CD4-positive, CD25-positive, alpha-beta regulatory T cell (primary cell): ENCODE data around the gene ZNF354B. TPM values are rescaled to one million over a fixed set of nuclear protein-coding genes. Genes with fewer than 3 reads are reported as not detected.

Experiments used
- ATAC-seq, 2 donors: fragments of 150-1000 bp; cut with Tn5 transposase; one replicate each; pipeline ENCODE4 v1.10.0; 2021; ENCODE audit warnings: low read depth in 2 of 2, moderate number of reproducible peaks in 2 of 2, moderate library complexity in 1 of 2
- DNase-seq, 3 donors: peaks; one replicate each; pipeline versions ENCODE4 v3.0.0 to v3.0.0-alpha.2; 2012 to 2022; ENCODE audit warnings: mixed read lengths in 1 of 3
- H3K27ac ChIP-seq: one replicate; pipeline ENCODE4 v1.7.0; 2013; ENCODE audit warnings: mild to moderate bottlenecking, low read length; ENCODE audit not compliant: insufficient read depth, poor library complexity, severe bottlenecking
- H3K27me3 ChIP-seq: one replicate; pipeline ENCODE4 v1.7.0; 2013; ENCODE audit warnings: low read length; ENCODE audit not compliant: control insufficient read depth, insufficient read depth
- H3K36me3 ChIP-seq: one replicate; pipeline ENCODE4 v1.7.0; 2013; ENCODE audit warnings: mild to moderate bottlenecking, low read length, moderate library complexity; ENCODE audit not compliant: control insufficient read depth, insufficient read depth
- H3K4me1 ChIP-seq: 2 replicates; pipeline ENCODE4 v1.7.0; 2013; ENCODE audit warnings: mild to moderate bottlenecking, low read length; ENCODE audit not compliant: insufficient read depth, control insufficient read depth, poor library complexity, severe bottlenecking
- H3K4me3 ChIP-seq: one replicate; pipeline ENCODE4 v1.7.0; 2013; ENCODE audit warnings: low read depth, mild to moderate bottlenecking, low read length, moderate library complexity
- H3K9me3 ChIP-seq, 2 experiments: 1 replicate in 1 of 2; 2 replicates in 1 of 2; pipeline ENCODE4 v1.7.0; 2013; ENCODE audit warnings: low read length in 2 of 2, mild to moderate bottlenecking in 1 of 2, moderate library complexity in 1 of 2; ENCODE audit not compliant: control insufficient read depth in 2 of 2
- H3K27ac Mint-ChIP-seq, 3 donors: one replicate each; pipeline ENCODE4 v1.8.0; 2020 to 2022; ENCODE audit warnings: mild to moderate bottlenecking in 3 of 3, mixed read lengths in 3 of 3, moderate library complexity in 2 of 3
- H3K27me3 Mint-ChIP-seq: one replicate; pipeline ENCODE4 v1.8.0; 2022; ENCODE audit warnings: mild to moderate bottlenecking, mixed read lengths
- H3K36me3 Mint-ChIP-seq: one replicate; pipeline ENCODE4 v1.8.0; 2020; ENCODE audit warnings: mixed read lengths
- H3K4me1 Mint-ChIP-seq, 4 donors: one replicate each; pipeline ENCODE4 v1.8.0; 2020 to 2022; ENCODE audit warnings: mixed read lengths in 4 of 4, mild to moderate bottlenecking in 1 of 4
- H3K4me3 Mint-ChIP-seq, 4 donors: one replicate each; pipeline ENCODE4 v1.8.0; 2020 to 2022; ENCODE audit warnings: mild to moderate bottlenecking in 4 of 4, mixed read lengths in 4 of 4, moderate library complexity in 3 of 4
- H3K9me3 Mint-ChIP-seq, 7 donors: one replicate each; pipeline ENCODE4 v1.8.0; 2020 to 2022; ENCODE audit warnings: mixed read lengths in 7 of 7, mild to moderate bottlenecking in 3 of 7, moderate library complexity in 2 of 7
- polyA plus RNA-seq, 4 donors: library from polyadenylated mRNA; unstranded; fragments of 300-500 nt; fragmentation: Illumina TruSeq; gene quantifications; one replicate each; pipeline ENCODE4 v1.2.3, GENCODE V29; 2021
- total RNA-seq: library from RNA; stranded (reverse); gene quantifications from one replicate; pipeline ENCODE4 v1.2.3, GENCODE V29; 2022

The ZNF354B gene
- total and polyA plus RNA-seq, 5 donors from 2014 or later: 2.1 to 11.8 (median 2.3) TPM

DNA sequence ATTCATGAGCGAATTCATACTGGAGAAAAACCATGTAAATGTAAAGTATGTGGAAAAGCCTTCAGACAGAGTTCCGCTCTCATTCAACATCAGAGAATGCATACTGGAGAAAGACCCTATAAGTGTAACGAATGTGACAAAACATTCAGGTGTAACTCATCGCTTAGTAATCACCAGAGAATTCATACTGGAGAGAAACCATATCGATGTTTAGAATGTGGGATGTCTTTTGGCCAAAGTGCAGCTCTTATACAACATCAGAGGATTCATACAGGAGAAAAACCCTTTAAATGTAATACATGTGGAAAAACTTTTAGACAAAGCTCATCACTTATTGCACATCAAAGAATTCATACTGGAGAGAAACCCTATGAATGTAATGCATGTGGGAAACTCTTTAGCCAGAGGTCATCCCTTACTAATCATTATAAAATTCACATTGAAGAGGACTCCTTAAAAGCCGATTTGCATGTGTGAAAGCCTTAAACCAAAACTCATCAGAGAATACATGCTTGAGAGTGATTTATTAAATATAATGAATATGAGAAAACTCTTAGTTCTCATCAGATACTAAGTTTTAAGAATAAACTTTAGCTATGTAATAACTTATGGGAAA lies 24.2 kb downstream of the ZNF354B start:
- H3K9me3 ChIP-seq: peaks cover 77 to 88% of the 10 kb centered on the region in 2 experiments

DNA sequence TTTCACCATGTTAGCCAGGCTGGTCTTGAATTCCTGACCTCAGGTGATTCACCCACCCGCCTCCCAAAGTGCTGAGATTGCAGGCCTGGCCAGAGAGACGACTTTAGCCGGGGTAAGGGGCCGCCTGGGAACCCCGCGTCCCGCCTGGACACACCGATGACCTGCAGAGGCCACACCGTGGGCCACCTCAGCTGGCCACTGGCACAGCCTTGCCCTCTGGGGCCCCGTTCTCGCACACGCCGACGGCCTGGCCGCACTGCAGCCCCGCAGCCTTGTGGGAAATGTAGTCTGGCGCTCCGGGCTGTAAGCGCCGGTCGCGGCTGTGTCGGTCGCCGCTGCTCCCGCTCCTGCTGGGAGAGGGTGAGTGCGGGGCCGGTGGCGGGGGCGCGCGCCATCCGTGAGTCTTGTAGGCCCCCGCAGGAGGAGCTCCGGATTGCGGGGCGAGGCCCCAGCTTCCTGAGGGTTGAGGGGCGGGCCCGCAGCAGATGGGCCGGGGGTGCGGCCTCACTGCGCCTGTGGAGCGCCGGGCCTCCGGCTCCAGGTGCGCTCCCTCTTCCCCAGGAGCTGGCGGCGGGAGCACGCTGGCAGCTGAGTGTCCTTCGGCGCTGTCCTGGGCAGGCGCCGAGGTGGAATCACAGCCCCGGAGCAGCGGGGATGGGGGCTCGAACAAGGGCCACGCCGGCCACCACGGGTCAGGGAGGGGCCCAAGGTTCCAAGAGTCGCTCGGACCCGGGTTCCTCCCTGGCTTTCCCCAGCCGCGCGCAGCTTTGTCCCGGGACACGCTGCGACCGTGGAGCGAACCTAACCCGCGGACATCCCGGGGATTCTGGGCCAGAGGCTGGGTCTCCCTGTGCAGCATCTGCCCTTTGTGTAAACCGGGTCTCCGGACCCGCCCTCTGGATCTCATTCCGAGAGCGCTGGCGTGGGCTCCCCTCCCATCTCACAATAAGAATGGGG lies 36.1 kb downstream of the ZNF354B start, which contains the start of gene ZFP2:
TSS of gene ZFP2 (plus strand) at position 299 of the 957 bp plus-strand sequence. CDS start 35,401 bp downstream, outside the sequence.
- no peak within 1 kb of the TSS for H3K27ac ChIP-seq
- peak within 1 kb of the TSS in 1 of 3 donors; percentile 38 for H3K27ac Mint-ChIP-seq

More for the DNA sequence above, 24.2 kb downstream of the ZNF354B start:
- Mint-ChIP-seq H3K27ac (no peak overlapping the region), H3K36me3 (peaks cover 66% of the 10 kb centered on the region), H3K4me1 (no peaks in the 10 kb centered on the region), H3K9me3 (peaks cover 0 to 81% (median 49%) of the 10 kb centered on the region in 7 donors), H3K27me3 (no peaks in the 10 kb centered on the region), H3K4me3 (no peak overlapping the region)
- Histone ChIP-seq H3K4me3 (no peak overlapping the region), H3K27ac (no peak overlapping the region), H3K36me3 (peaks cover 54% of the 10 kb centered on the region), H3K4me1 (no peaks in the 10 kb centered on the region), H3K27me3 (no peaks in the 10 kb centered on the region)
- no peak for DNase-seq
- ATAC-seq: no peak

GRCh38 chr5:178899289-178899688 lies 39.5 kb downstream of the ZNF354B start:
- DNase-seq: no peak
- no peaks in the 10 kb centered on the region for H3K27me3 ChIP-seq
- no peak overlapping the region for H3K27ac ChIP-seq
- H3K27me3 Mint-ChIP-seq: no peaks in the 10 kb centered on the region
- peaks cover 30% of the 10 kb centered on the region for H3K36me3 Mint-ChIP-seq
- H3K9me3 ChIP-seq: peaks cover 21 to 29% of the 10 kb centered on the region in 2 experiments
- ATAC-seq: no peak
- H3K36me3 ChIP-seq: no peaks in the 10 kb centered on the region
- H3K4me1 ChIP-seq: no peaks in the 10 kb centered on the region
- H3K27ac Mint-ChIP-seq: no peak overlapping the region
- H3K9me3 Mint-ChIP-seq: peaks cover 7 to 40% (median 20%) of the 10 kb centered on the region in 7 donors
- peaks cover 0 to 6% (median 3%) of the 10 kb centered on the region in 4 donors for H3K4me1 Mint-ChIP-seq
- no peak overlapping the region for H3K4me3 ChIP-seq
- H3K4me3 Mint-ChIP-seq: no peak overlapping the region

More for the DNA sequence above, 36.1 kb downstream of the ZNF354B start, which contains the start of gene ZFP2:
- Histone ChIP-seq H3K4me1 (no peaks in the 10 kb centered on the region), H3K36me3 (no peaks in the 10 kb centered on the region), H3K4me3 (no peak within 1 kb of the TSS), H3K9me3 (peaks cover 25 to 37% of the 10 kb centered on the region in 2 experiments), H3K27me3 (no peaks in the 10 kb centered on the region)
- H3K4me3 Mint-ChIP-seq: peak within 1 kb of the TSS; percentile 43 to 82 (median 63)
- peak in 1 of 3 donors; percentile 15 for DNase-seq
- H3K9me3 Mint-ChIP-seq: peaks cover 4 to 40% (median 12%) of the 10 kb centered on the region in 7 donors
- peak in 1 of 2 donors; percentile 64 for ATAC-seq
- no peaks in the 10 kb centered on the region for H3K27me3 Mint-ChIP-seq
- peaks cover 0 to 6% (median 2%) of the 10 kb centered on the region in 4 donors for H3K4me1 Mint-ChIP-seq
- H3K36me3 Mint-ChIP-seq: peaks cover 16% of the 10 kb centered on the region

GRCh38 chr5:178902849-178903248 lies 43.1 kb downstream of the ZNF354B start:
- Histone ChIP-seq H3K27me3 (no peaks in the 10 kb centered on the region), H3K27ac (no peak overlapping the region), H3K4me3 (no peak overlapping the region), H3K9me3 (peaks cover 19 to 27% of the 10 kb centered on the region in 2 experiments), H3K36me3 (no peaks in the 10 kb centered on the region), H3K4me1 (no peaks in the 10 kb centered on the region)
- no peak overlapping the region for H3K4me3 Mint-ChIP-seq
- DNase-seq (no peak), ATAC-seq (no peak)
- peaks cover 30% of the 10 kb centered on the region for H3K36me3 Mint-ChIP-seq
- H3K4me1 Mint-ChIP-seq: peaks cover 0 to 2% (median 0%) of the 10 kb centered on the region in 4 donors
- no peak overlapping the region for H3K27ac Mint-ChIP-seq
- H3K27me3 Mint-ChIP-seq: no peaks in the 10 kb centered on the region
- H3K9me3 Mint-ChIP-seq: peaks cover 3 to 42% (median 16%) of the 10 kb centered on the region in 7 donors

DNA sequence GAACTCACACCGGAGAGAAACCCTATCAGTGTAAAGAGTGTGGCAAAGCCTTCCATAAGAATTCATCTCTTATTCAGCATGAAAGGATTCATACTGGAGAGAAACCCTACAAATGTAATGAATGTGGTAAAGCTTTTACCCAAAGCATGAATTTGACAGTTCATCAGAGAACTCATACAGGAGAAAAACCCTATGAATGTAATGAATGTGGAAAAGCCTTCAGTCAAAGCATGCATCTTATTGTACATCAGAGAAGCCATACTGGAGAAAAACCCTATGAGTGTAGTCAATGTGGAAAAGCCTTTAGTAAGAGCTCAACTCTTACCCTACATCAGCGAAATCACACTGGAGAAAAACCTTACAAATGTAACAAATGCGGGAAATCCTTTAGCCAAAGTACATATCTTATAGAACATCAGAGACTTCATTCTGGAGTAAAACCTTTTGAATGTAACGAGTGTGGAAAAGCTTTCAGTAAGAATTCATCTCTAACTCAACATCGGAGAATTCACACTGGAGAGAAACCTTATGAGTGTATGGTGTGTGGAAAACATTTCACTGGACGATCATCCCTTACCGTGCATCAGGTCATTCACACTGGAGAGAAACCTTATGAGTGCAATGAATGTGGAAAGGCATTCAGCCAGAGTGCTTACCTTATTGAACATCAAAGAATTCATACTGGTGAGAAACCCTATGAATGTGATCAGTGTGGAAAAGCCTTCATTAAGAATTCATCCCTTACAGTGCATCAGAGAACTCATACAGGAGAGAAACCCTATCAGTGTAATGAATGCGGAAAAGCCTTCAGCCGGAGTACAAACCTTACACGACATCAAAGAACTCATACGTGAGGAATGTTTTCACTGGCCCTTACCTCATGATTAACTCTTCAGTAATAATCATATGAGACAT lies 72.3 kb downstream of the ZNF354B start:
- H3K4me1 ChIP-seq: no peaks in the 10 kb centered on the region
- peaks cover 72 to 96% of the 10 kb centered on the region in 2 experiments for H3K9me3 ChIP-seq
- no peak overlapping the region for H3K4me3 ChIP-seq
- Mint-ChIP-seq H3K9me3 (peaks cover 6 to 95% (median 36%) of the 10 kb centered on the region in 7 donors), H3K27ac (no peak overlapping the region), H3K27me3 (no peaks in the 10 kb centered on the region), H3K4me3 (no peak overlapping the region), H3K36me3 (peaks cover 18% of the 10 kb centered on the region), H3K4me1 (peaks cover 0 to 6% (median 0%) of the 10 kb centered on the region in 4 donors)
- ATAC-seq: no peak
- no peaks in the 10 kb centered on the region for H3K27me3 ChIP-seq
- no peak for DNase-seq
- no peak overlapping the region for H3K27ac ChIP-seq
- no peaks in the 10 kb centered on the region for H3K36me3 ChIP-seq

Other genes starting within 250 kb of the ZNF354B start
- 86.4 TPM for gene CLK4, start 232.9 kb upstream of the ZNF354B start, total RNA-seq
- 10 to 100 TPM; 12.5 to 19.9 (median 16.4) TPM for gene CLK4, start 232.9 kb upstream of the ZNF354B start, polyA plus RNA-seq
- 11.3 TPM for gene ZNF354A, start 129.3 kb upstream of the ZNF354B start, total RNA-seq
- 10 to 100 TPM in 3 of 4 donors, 1 to 10 TPM in 1; 9.3 to 13.9 (median 11.2) TPM for gene ZNF354A, start 129.3 kb upstream of the ZNF354B start, polyA plus RNA-seq
- 0.30 TPM for gene ZFP2, start 36.0 kb downstream of the ZNF354B start, total RNA-seq
- gene ZFP2, start 36.0 kb downstream of the ZNF354B start, polyA plus RNA-seq: under 1 TPM; 0.23 to 0.91 (median 0.67) TPM
- gene ZNF454, start 81.2 kb downstream of the ZNF354B start, total RNA-seq: 0.17 TPM
- not detected for gene ZNF454, start 81.2 kb downstream of the ZNF354B start, polyA plus RNA-seq
- not detected for gene GRM6, start 135.4 kb downstream of the ZNF354B start, total RNA-seq
- gene GRM6, start 135.4 kb downstream of the ZNF354B start, polyA plus RNA-seq: not detected
- gene ZNF879, start 163.9 kb downstream of the ZNF354B start, total RNA-seq: 2.9 TPM
- 1 to 10 TPM; 1.7 to 4.3 (median 2.9) TPM for gene ZNF879, start 163.9 kb downstream of the ZNF354B start, polyA plus RNA-seq
- 4.5 TPM for gene ZNF354C, start 200.4 kb downstream of the ZNF354B start, total RNA-seq
- gene ZNF354C, start 200.4 kb downstream of the ZNF354B start, polyA plus RNA-seq: 1 to 10 TPM in 2 of 4 donors, under 1 TPM in 2; 0.64 to 1.4 (median 1.0) TPM